Endothelial cell of umbilical vein (primary cell): ENCODE results near the gene PTCH2. TPM values are rescaled to one million over a fixed set of nuclear protein-coding genes. Genes with fewer than 3 reads are reported as not detected.

Source experiments
- BruUV-seq: library from RNA; stranded (reverse); fragments of 400-500 nt; replicated peaks from 2 replicates; lab custom pipeline; 2021; lab: Mats Ljungman, UMichigan
- CTCF ChIA-PET: fragments of 300-600, 350-600 bp; sonication (Branson Sonifier 250); formaldehyde crosslinking; loops from one replicate; lab custom pipeline; 2021; ENCODE audit warnings: antibody characterized with exemption, inconsistent platforms; lab: Charles Lee
- POLR2A ChIA-PET: fragments of 300-600, 350-600 bp; sonication (Branson Sonifier 250); formaldehyde crosslinking; loops from one replicate; lab custom pipeline; 2021; ENCODE audit warnings: antibody characterized with exemption, inconsistent platforms; lab: Charles Lee
- DNase-seq: peaks from one replicate; pipeline ENCODE4 v3.0.0-alpha.2; 2011; ENCODE audit warnings: low read depth, low spot score
- FAIRE-seq: peaks from 2 replicates; lab custom pipeline; 2011; peaks lifted over from hg19 to GRCh38; lab: Jason Lieb, UNC
- H2AFZ ChIP-seq: 2 replicates; pipeline ENCODE4 v1.6.0; 2012; ENCODE audit warnings: low read depth, low read length, control low read depth, inconsistent platforms
- H3K27ac ChIP-seq: 2 replicates; pipeline ENCODE4 v1.5.1; 2011; ENCODE audit warnings: low read depth, mild to moderate bottlenecking, control low read depth, low read length, moderate library complexity; ENCODE audit not compliant: insufficient read depth
- H3K27me3 ChIP-seq, 2 experiments: 2 replicates each; pipeline versions ENCODE4 v1.6.0 to v1.6.1; 2011; ENCODE audit warnings: low read length in 2 of 2, mixed read lengths in 1 of 2; ENCODE audit not compliant: control insufficient read depth in 2 of 2, insufficient read depth in 2 of 2
- H3K36me3 ChIP-seq, 2 experiments: 2 replicates in 1 of 2; 3 replicates in 1 of 2; pipeline ENCODE4 v1.5.1; 2011; ENCODE audit warnings: low read length in 2 of 2, mild to moderate bottlenecking in 1 of 2, moderate library complexity in 1 of 2; ENCODE audit not compliant: control insufficient read depth in 2 of 2, insufficient read depth in 2 of 2; ENCODE audit errors: extremely low read depth in 1 of 2
- H3K4me1 ChIP-seq: 3 replicates; pipeline ENCODE4 v1.5.1; 2011; ENCODE audit warnings: mild to moderate bottlenecking, low read length; ENCODE audit not compliant: control insufficient read depth, insufficient read depth; ENCODE audit errors: extremely low read depth
- H3K4me2 ChIP-seq: 2 replicates; pipeline ENCODE4 v1.6.1; 2011; ENCODE audit warnings: low read length, control low read depth, mixed read lengths; ENCODE audit not compliant: insufficient read depth
- H3K4me3 ChIP-seq, 3 experiments: fragments of 200-600 bp in 1 of 3; sonication (generic), shearing (Covaris generic) in 1 of 3; replicated peaks in 1 of 3; 2 replicates each; pipeline ENCODE4 v1.5.1; 2011 to 2016; ENCODE audit warnings: control low read depth in 3 of 3, low read length in 3 of 3, mild to moderate bottlenecking in 2 of 3, inconsistent platforms in 1 of 3, low read depth in 1 of 3, moderate library complexity in 1 of 3; ENCODE audit not compliant: insufficient read depth in 1 of 3
- H3K79me2 ChIP-seq: 2 replicates; pipeline ENCODE4 v1.6.0; 2012; ENCODE audit warnings: low read length, inconsistent platforms; ENCODE audit not compliant: control insufficient read depth, insufficient read depth
- H3K9ac ChIP-seq: replicated peaks from 2 replicates; pipeline ENCODE3; 2011; ENCODE audit warnings: low read length, control low read depth; ENCODE audit not compliant: insufficient read depth; ENCODE audit errors: extremely low read depth
- H3K9me1 ChIP-seq: replicated peaks from 3 replicates; pipeline ENCODE4 v1.6.0; 2011; ENCODE audit warnings: mild to moderate bottlenecking, low read length; ENCODE audit not compliant: control insufficient read depth, insufficient read depth; ENCODE audit errors: extremely low read depth
- H3K9me3 ChIP-seq: replicated peaks from 2 replicates; pipeline ENCODE4 v1.5.1; 2012; ENCODE audit warnings: low read length, inconsistent platforms; ENCODE audit not compliant: control insufficient read depth, insufficient read depth
- H4K20me1 ChIP-seq: replicated peaks from 2 replicates; pipeline ENCODE3; 2011; ENCODE audit warnings: mild to moderate bottlenecking, low read length; ENCODE audit not compliant: control insufficient read depth, insufficient read depth; ENCODE audit errors: extremely low read depth
- CTCF ChIP-seq, 2 donors: IDR thresholded peaks; 1 replicate in 1 of 2; 2 replicates in 1 of 2; pipeline ENCODE4 v1.5.1; 2011; ENCODE audit warnings: low read length in 2 of 2, mild to moderate bottlenecking in 2 of 2, moderate library complexity in 2 of 2, control low read depth in 1 of 2, inconsistent platforms in 1 of 2, low read depth in 1 of 2; ENCODE audit not compliant: insufficient read depth in 1 of 2; ENCODE audit errors: extremely low read depth in 1 of 2
- EZH2 ChIP-seq: IDR thresholded peaks from 2 replicates; pipeline ENCODE4 v1.6.1; 2012; ENCODE audit warnings: borderline replicate concordance, low read depth, mild to moderate bottlenecking, moderate library complexity, low read length, inconsistent platforms; ENCODE audit not compliant: severe bottlenecking
- FOS ChIP-seq: IDR thresholded peaks from 2 replicates; pipeline ENCODE4 v1.6.1; 2011; ENCODE audit warnings: mild to moderate bottlenecking, low read length, moderate library complexity, borderline replicate concordance; ENCODE audit not compliant: insufficient read depth
- GATA2 ChIP-seq: IDR thresholded peaks from 2 replicates; pipeline ENCODE4 v1.7.0; 2011; ENCODE audit warnings: low read depth, mild to moderate bottlenecking, moderate library complexity, mixed read lengths, low read length; ENCODE audit not compliant: insufficient read length, insufficient read depth
- JUN ChIP-seq: IDR thresholded peaks from 2 replicates; pipeline ENCODE4 v1.6.1; 2011; ENCODE audit warnings: borderline replicate concordance, low read depth; ENCODE audit not compliant: insufficient read length, insufficient read depth
- MAX ChIP-seq: IDR thresholded peaks from 2 replicates; pipeline ENCODE4 v1.6.1; 2011; ENCODE audit not compliant: insufficient read depth, insufficient read length
- MYC ChIP-seq: IDR thresholded peaks from one replicate; pipeline ENCODE4 v1.6.1; 2011; ENCODE audit warnings: mild to moderate bottlenecking, low read depth, low read length
- POLR2A ChIP-seq: IDR thresholded peaks from 2 replicates; pipeline ENCODE4 v1.6.1; 2012; ENCODE audit warnings: low read depth, mild to moderate bottlenecking, control low read depth, low read length
- POLR2AphosphoS5 ChIP-seq: IDR thresholded peaks from 2 replicates; pipeline ENCODE4 v1.6.1; 2012; ENCODE audit warnings: low read depth, mild to moderate bottlenecking, control low read depth, low read length, moderate library complexity; ENCODE audit not compliant: insufficient read depth
- dilution Hi-C: fragments of 300-500 bp; cut with MboI; formaldehyde crosslinking; loops from one replicate; pipeline ENCODE4 v1.15.0; 2019; ENCODE audit warnings: low sequenced_read_pairs; ENCODE audit not compliant: extremely low pct_ligation_motif_present
- intact Hi-C: fragments of 100-400 bp; cut with micrococcal nuclease; formaldehyde crosslinking; loops from one replicate; pipeline ENCODE4 v1.10.0; 2022
- polyA plus RNA-seq, 4 experiments: library from polyadenylated mRNA; depleted of rRNA in 3 of 4; stranded (reverse) in 3 of 4; unstranded in 1 of 4; fragments of >200 nt; gene quantifications; 2 replicates each; pipeline versions ENCODE4 v1.2.1 to v1.2.3, GENCODE V29; 2011 to 2012; ENCODE audit warnings: missing spikeins in 1 of 4
- total RNA-seq: library from RNA; stranded (reverse); gene quantifications from 2 replicates; pipeline ENCODE4 v1.2.3, GENCODE V29; 2021

Gene PTCH2
- total and polyA plus RNA-seq, 2 donors (not counting 3 experiments of a cell fraction or from before 2014, with no cell fraction given): 1.8 TPM

- no TSS peak for BruUV-seq
- H3K36me3 ChIP-seq: peaks cover 4 to 19% of the 10 kb centered on the region in 2 experiments
- H3K9me1 ChIP-seq: no peaks in the 10 kb centered on the region
- no peak for FAIRE-seq
- TF ChIP-seq EZH2 (no peak), POLR2A (peak; percentile 9)
- H4K20me1 ChIP-seq: no peaks in the 10 kb centered on the region
- dilution Hi-C loops (no loop called here), intact Hi-C loops (no loop called here)
- CTCF ChIA-PET: interaction anchor here (1.0 to 3.0 kb wide), 6 partner anchors 9 to 22 kb away, joined by 3 to 50 read pairs (median 8); partner anchors contain the start of genes BEST4 and PLK3
- H3K27me3 ChIP-seq: no peaks in the 10 kb centered on the region
- peak overlapping the region; percentile 100 for H3K27ac ChIP-seq
- H3K9ac ChIP-seq: peak overlapping the region; percentile 99
- no peak overlapping the region for H2AFZ ChIP-seq
- H3K4me2 ChIP-seq: peak overlapping the region; percentile 71
- peak overlapping the region in 2 of 3 experiments; percentile 50 to 60 for H3K4me3 ChIP-seq
- H3K9me3 ChIP-seq: no peaks in the 10 kb centered on the region
- DNase-seq: peak; percentile 32
- H3K79me2 ChIP-seq: peaks cover 31% of the 10 kb centered on the region
- POLR2A ChIA-PET: interaction anchor here (1.0 to 4.3 kb wide), 3 partner anchors 10 to 13 kb away, joined by 6 to 97 read pairs (median 75); partner anchors contain the start of gene PLK3
- H3K4me1 ChIP-seq: peaks cover 67% of the 10 kb centered on the region
Measured at GRCh38 chr1:44810101-44810761, 32.8 kb downstream of the PTCH2 start.

- Histone ChIP-seq H4K20me1 (no peaks in the 10 kb centered on the region), H3K9me3 (no peaks in the 10 kb centered on the region), H3K4me2 (peak overlapping the region; percentile 71), H2AFZ (no peak overlapping the region), H3K36me3 (peaks cover 0 to 18% of the 10 kb centered on the region in 2 experiments), H3K79me2 (peaks cover 36% of the 10 kb centered on the region), H3K9me1 (no peaks in the 10 kb centered on the region), H3K27ac (peak overlapping the region; percentile 100), H3K4me3 (peak overlapping the region in 2 of 3 experiments; percentile 50 to 60), H3K27me3 (no peaks in the 10 kb centered on the region), H3K4me1 (peaks cover 67% of the 10 kb centered on the region), H3K9ac (peak overlapping the region; percentile 99)
- DNase-seq: peak; percentile 53
- TF ChIP-seq POLR2AphosphoS5 (peak; percentile 64), MYC (no peak), JUN (no peak), CTCF (IDR thresholded peaks at IDR 0.05; ENCODE audit: extremely low read depth in 1 of 2, insufficient read depth in 1 of 2, low read depth in 1 of 2, low read length in 2 of 2) (peak in 1 of 2 donors; percentile 20), EZH2 (no peak), FOS (no peak), POLR2A (peak; percentile 78), GATA2 (no peak), MAX (no peak)
- BruUV-seq: TSS peak; percentile 56
- POLR2A ChIA-PET: interaction anchor here (1.0 to 4.3 kb wide), 5 partner anchors 9 to 34 kb away, joined by 6 to 97 read pairs (median 13); partner anchors contain the start of genes PLK3 and RPS8
- FAIRE-seq: peak; percentile 69
- intact Hi-C loops (loop anchor here (10.0 kb wide), 1 partner anchor 876 kb away; the partner anchor contains the start of genes GPBP1L1 and TMEM69), dilution Hi-C loops (no loop called here)
- CTCF ChIA-PET: interaction anchor here (0.6 to 3.0 kb wide), 11 partner anchors 9 to 202 kb away, joined by 3 to 50 read pairs (median 6); partner anchors contain the start of genes BEST4, HECTD3, PLK3 and RNU5D-1
Measured at GRCh38 chr1:44808938-44809917, 33.8 kb downstream of the PTCH2 start.
